Lower lobe of right lung (tissue), 2 donors: ENCODE data around the gene PNPLA8. TPM values are rescaled to one million over a fixed set of nuclear protein-coding genes. Genes with fewer than 3 reads are reported as not detected.
A peak's percentile ranks its signal among the peaks of the same experiment; 100 is the strongest.

Experiments used
- ATAC-seq, 2 donors: fragments of 200-7000 bp; cut with Tn5 transposase; one replicate each; pipeline ENCODE4 v1.9.1; 2020 to 2022; ENCODE audit warnings: mild to moderate bottlenecking in 2 of 2, moderate library complexity in 2 of 2
- DNase-seq: peaks from one replicate; pipeline ENCODE4 v3.0.0-alpha.2; 2020
- H3K27ac ChIP-seq: fragments of 200-600 bp; one replicate; pipeline ENCODE4 v1.8.0; 2022
- H3K27me3 ChIP-seq: fragments of 200-600 bp; one replicate; pipeline ENCODE4 v1.8.0; 2022; ENCODE audit warnings: low read depth
- H3K36me3 ChIP-seq: fragments of 200-600 bp; one replicate; pipeline ENCODE4 v1.8.0; 2022; ENCODE audit warnings: mild to moderate bottlenecking
- H3K4me1 ChIP-seq: fragments of 200-600 bp; one replicate; pipeline ENCODE4 v1.8.0; 2022
- H3K4me3 ChIP-seq: fragments of 200-600 bp; one replicate; pipeline ENCODE4 v1.8.0; 2022; ENCODE audit warnings: mild to moderate bottlenecking
- H3K9me3 ChIP-seq: fragments of 200-600 bp; one replicate; pipeline ENCODE4 v1.8.0; 2022
- CTCF ChIP-seq: fragments of 200-600 bp; IDR thresholded peaks from one replicate; pipeline ENCODE4 v1.8.0; 2022; ENCODE audit warnings: antibody characterized with exemption, mild to moderate bottlenecking
- intact Hi-C: fragments of 100-400 bp; cut with DNase I; formaldehyde crosslinking; loops from one replicate; pipeline ENCODE4 v1.11.0; 2022
- total RNA-seq: library from RNA; stranded (reverse); fragmentation: NEBNext Ultra II Directional; extraction: Animal tissue kit (Norgen Biotek cat#: 25700); gene quantifications from one replicate; pipeline ENCODE4 v1.2.1, GENCODE V29; 2021
- donor health status: DM: no; HTN: yes; CAD: no; lungs with severe emphysema.

PNPLA8 gene
- total RNA-seq, 1 donor from 2014 or later = 27.8 TPM

- intact Hi-C loops = no loop called here
- ATAC-seq = no peak
- no peak for TF ChIP-seq CTCF
- Histone ChIP-seq H3K27ac (no peak overlapping the region), H3K9me3 (no peaks in the 10 kb centered on the region), H3K4me3 (no peak overlapping the region), H3K4me1 (no peaks in the 10 kb centered on the region), H3K27me3 (peaks cover 3% of the 10 kb centered on the region), H3K36me3 (no peaks in the 10 kb centered on the region)
- no peak for DNase-seq
Observed at GRCh38 chr7:108464743-108465142, 61.2 kb downstream of the PNPLA8 start.

- H3K9me3 ChIP-seq = no peaks in the 10 kb centered on the region
- ATAC-seq = no peak
- intact Hi-C loops = no loop called here
Observed at GRCh38 chr7:108463613-108464012, 62.3 kb downstream of the PNPLA8 start.

GRCh38 chr7:108461840-108462239 is 64.1 kb downstream of the PNPLA8 start:
- H3K4me1 ChIP-seq = no peaks in the 10 kb centered on the region
- no peak for TF ChIP-seq CTCF
- intact Hi-C loops = no loop called here
- no peak for DNase-seq
- H3K9me3 ChIP-seq = no peaks in the 10 kb centered on the region
- no peak overlapping the region for H3K4me3 ChIP-seq
- no peak for ATAC-seq
- no peaks in the 10 kb centered on the region for H3K36me3 ChIP-seq
- H3K27me3 ChIP-seq = peaks cover 15% of the 10 kb centered on the region
- no peak overlapping the region for H3K27ac ChIP-seq

More at GRCh38 chr7:108463613-108464012, 62.3 kb downstream of the PNPLA8 start:
- DNase-seq = no peak
- TF ChIP-seq CTCF = no peak
- H3K27me3 ChIP-seq = peaks cover 3% of the 10 kb centered on the region
- H3K27ac ChIP-seq = no peak overlapping the region
- H3K36me3 ChIP-seq = no peaks in the 10 kb centered on the region
- H3K4me3 ChIP-seq = no peak overlapping the region
- H3K4me1 ChIP-seq = no peaks in the 10 kb centered on the region

GRCh38 chr7:108460964-108461363 is 65.0 kb downstream of the PNPLA8 start:
- DNase-seq (no peak), ATAC-seq (no peak)
- no peak overlapping the region for H3K4me3 ChIP-seq
- H3K9me3 ChIP-seq = no peaks in the 10 kb centered on the region
- no peak overlapping the region for H3K27ac ChIP-seq
- peaks cover 16% of the 10 kb centered on the region for H3K27me3 ChIP-seq
- intact Hi-C loops = no loop called here
- TF ChIP-seq CTCF = no peak
- H3K36me3 ChIP-seq = no peaks in the 10 kb centered on the region
- H3K4me1 ChIP-seq = peaks cover under 1% of the 10 kb centered on the region

GRCh38 chr7:108459922-108460551 is 65.9 kb downstream of the PNPLA8 start:
- TF ChIP-seq CTCF = peak; percentile 19
- DNase-seq = no peak
- Histone ChIP-seq H3K4me3 (no peak overlapping the region), H3K9me3 (no peaks in the 10 kb centered on the region), H3K27ac (no peak overlapping the region), H3K27me3 (peaks cover 26% of the 10 kb centered on the region), H3K36me3 (no peaks in the 10 kb centered on the region), H3K4me1 (peaks cover 10% of the 10 kb centered on the region)
- intact Hi-C loops = no loop called here
- no peak for ATAC-seq
